MCF 10A (cell line): ENCODE data around the gene WASHC4. TPM values are rescaled to one million over a fixed set of nuclear protein-coding genes. Genes with fewer than 3 reads are reported as not detected.

Source experiments
- BruUV-seq: library from RNA; stranded (reverse); fragments of 400-500 nt; replicated peaks from 2 replicates; lab custom pipeline; 2021; lab: Mats Ljungman, UMichigan
- CTCF ChIA-PET: fragments of 300-600 bp; sonication (Branson Sonifier 250); formaldehyde crosslinking; extraction: SDS; loops from one replicate; lab custom pipeline; 2021; ENCODE audit warnings: antibody characterized with exemption, inconsistent platforms; lab: Yijun Ruan, JAX
- POLR2A ChIA-PET: fragments of 300-600, 350-650 bp; sonication (Branson Sonifier 250); formaldehyde crosslinking; extraction: SDS; loops from one replicate; lab custom pipeline; 2020; ENCODE audit warnings: antibody characterized with exemption, inconsistent platforms; lab: Yijun Ruan, JAX
- DNase-seq: peaks from one replicate; pipeline ENCODE4 v3.0.0-alpha.2; 2018; ENCODE audit not compliant: unreplicated experiment
- H3K27ac Mint-ChIP-seq: one replicate; pipeline ENCODE4 v1.8.0; 2022; ENCODE audit warnings: mild to moderate bottlenecking, low read depth, mixed read lengths; ENCODE audit not compliant: unreplicated experiment
- H3K27me3 Mint-ChIP-seq: one replicate; pipeline ENCODE4 v1.8.0; 2022; ENCODE audit warnings: mixed read lengths; ENCODE audit not compliant: insufficient read depth, unreplicated experiment
- H3K36me3 Mint-ChIP-seq: one replicate; pipeline ENCODE4 v1.8.0; 2022; ENCODE audit warnings: mild to moderate bottlenecking, moderate library complexity, mixed read lengths; ENCODE audit not compliant: insufficient read depth, unreplicated experiment
- H3K4me1 Mint-ChIP-seq: one replicate; pipeline ENCODE4 v1.8.0; 2022; ENCODE audit warnings: mixed read lengths; ENCODE audit not compliant: insufficient read depth, unreplicated experiment
- H3K4me3 Mint-ChIP-seq: one replicate; pipeline ENCODE4 v1.8.0; 2022; ENCODE audit warnings: mild to moderate bottlenecking, moderate library complexity, mixed read lengths; ENCODE audit not compliant: unreplicated experiment
- H3K9me3 Mint-ChIP-seq: one replicate; pipeline ENCODE4 v1.8.0; 2022; ENCODE audit warnings: mixed read lengths; ENCODE audit not compliant: unreplicated experiment
- intact Hi-C: fragments of 100-400 bp; cut with micrococcal nuclease; formaldehyde crosslinking; loops from 2 replicates; pipeline ENCODE4 v1.14.1; 2022
- total RNA-seq: library from RNA; stranded (reverse); gene quantifications from 2 replicates; pipeline ENCODE4 v1.2.3, GENCODE V29; 2022
- TF ChIP-seq, protein P1 (sequence below): fragments of 200-600 bp; IDR thresholded peaks from one replicate; pipeline ENCODE4 v1.8.0; 2022; ENCODE audit warnings: antibody characterized with exemption, mild to moderate bottlenecking; ENCODE audit not compliant: unreplicated experiment

Gene WASHC4
- total RNA-seq, 1 experiment from 2014 or later, result 44.5 TPM

DNA sequence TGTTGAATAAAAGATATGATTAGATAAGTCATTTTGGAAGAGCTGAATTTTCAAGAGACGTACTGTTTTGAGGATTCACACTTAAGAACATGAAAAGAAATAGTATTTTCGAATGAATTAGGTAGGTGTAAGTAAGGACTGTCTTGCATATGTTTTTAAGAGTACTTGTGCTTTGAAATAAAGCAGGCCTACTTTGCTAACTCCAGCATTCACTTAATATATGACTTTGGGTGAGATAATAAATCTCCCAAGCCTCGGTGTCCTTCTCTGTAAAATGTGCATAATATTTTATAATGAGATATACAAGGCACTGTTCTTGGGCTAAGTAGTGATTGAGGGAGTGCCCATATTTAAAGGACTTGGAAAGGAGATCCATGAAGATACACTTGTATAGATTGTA, 54.6 kb downstream of the WASHC4 start:
- CTCF ChIA-PET, result interaction anchor here (1.4 to 1.9 kb wide), 2 partner anchors 9 to 222 kb away, joined by 3 to 13 read pairs; no protein-coding TSS in a partner anchor
- intact Hi-C loops, result loop anchor here (10.0 kb wide), 1 partner anchor 223 kb away; no protein-coding TSS in a partner anchor
- H3K9me3 Mint-ChIP-seq, result no peaks in the 10 kb centered on the region
- no TSS peak for BruUV-seq
- no peak overlapping the region for H3K4me3 Mint-ChIP-seq
- TF ChIP-seq, protein P1, sequence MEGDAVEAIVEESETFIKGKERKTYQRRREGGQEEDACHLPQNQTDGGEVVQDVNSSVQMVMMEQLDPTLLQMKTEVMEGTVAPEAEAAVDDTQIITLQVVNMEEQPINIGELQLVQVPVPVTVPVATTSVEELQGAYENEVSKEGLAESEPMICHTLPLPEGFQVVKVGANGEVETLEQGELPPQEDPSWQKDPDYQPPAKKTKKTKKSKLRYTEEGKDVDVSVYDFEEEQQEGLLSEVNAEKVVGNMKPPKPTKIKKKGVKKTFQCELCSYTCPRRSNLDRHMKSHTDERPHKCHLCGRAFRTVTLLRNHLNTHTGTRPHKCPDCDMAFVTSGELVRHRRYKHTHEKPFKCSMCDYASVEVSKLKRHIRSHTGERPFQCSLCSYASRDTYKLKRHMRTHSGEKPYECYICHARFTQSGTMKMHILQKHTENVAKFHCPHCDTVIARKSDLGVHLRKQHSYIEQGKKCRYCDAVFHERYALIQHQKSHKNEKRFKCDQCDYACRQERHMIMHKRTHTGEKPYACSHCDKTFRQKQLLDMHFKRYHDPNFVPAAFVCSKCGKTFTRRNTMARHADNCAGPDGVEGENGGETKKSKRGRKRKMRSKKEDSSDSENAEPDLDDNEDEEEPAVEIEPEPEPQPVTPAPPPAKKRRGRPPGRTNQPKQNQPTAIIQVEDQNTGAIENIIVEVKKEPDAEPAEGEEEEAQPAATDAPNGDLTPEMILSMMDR, result no peak
- H3K4me1 Mint-ChIP-seq, result no peaks in the 10 kb centered on the region
- peaks cover 81% of the 10 kb centered on the region for H3K36me3 Mint-ChIP-seq
- POLR2A ChIA-PET, result interaction anchor here (1.0 to 1.5 kb wide), 3 partner anchors 9 to 13 kb away, joined by 3 read pairs; no protein-coding TSS in a partner anchor
- DNase-seq, result no peak
- no peaks in the 10 kb centered on the region for H3K27me3 Mint-ChIP-seq
- H3K27ac Mint-ChIP-seq, result no peak overlapping the region

DNA sequence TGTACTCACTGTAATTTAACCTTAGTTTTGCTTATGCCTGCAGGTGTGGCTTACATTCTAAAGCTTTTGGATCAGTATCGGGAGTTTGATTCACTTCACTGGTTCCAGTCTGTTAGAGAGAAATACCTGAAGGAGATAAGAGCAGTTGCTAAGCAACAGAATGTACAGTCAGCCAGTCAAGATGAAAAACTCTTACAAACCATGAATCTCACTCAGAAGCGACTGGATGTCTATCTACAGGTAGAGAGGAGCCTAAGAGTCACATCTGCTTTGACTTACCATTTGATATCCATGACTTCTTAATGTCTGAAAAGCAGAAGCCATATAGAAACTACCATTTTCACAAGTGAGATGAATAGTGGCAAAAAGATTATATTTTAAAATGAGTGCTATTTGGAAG, 56.5 kb downstream of the WASHC4 start:
- no peaks in the 10 kb centered on the region for H3K4me1 Mint-ChIP-seq
- no peak overlapping the region for H3K4me3 Mint-ChIP-seq
- TF ChIP-seq, protein P1, result no peak
- no peaks in the 10 kb centered on the region for H3K9me3 Mint-ChIP-seq
- H3K36me3 Mint-ChIP-seq, result peaks cover 74% of the 10 kb centered on the region
- H3K27me3 Mint-ChIP-seq, result no peaks in the 10 kb centered on the region
- ChIA-PET CTCF (interaction anchor here (0.7 kb wide), 2 partner anchors 17 to 1187 kb away, joined by 3 to 4 read pairs; no protein-coding TSS in a partner anchor), POLR2A (interaction anchor here (0.9 to 1.7 kb wide), 2 partner anchors 20 to 56 kb away, joined by 4 to 5 read pairs; partner anchors contain the start of gene WASHC4)
- BruUV-seq, result no TSS peak
- H3K27ac Mint-ChIP-seq, result no peak overlapping the region
- intact Hi-C loops, result loop anchor here (10.0 kb wide), 1 partner anchor 221 kb away; no protein-coding TSS in a partner anchor
- no peak for DNase-seq

GRCh38 chr12:105166736-105167135, 59.2 kb downstream of the WASHC4 start:
- intact Hi-C loops, result loop anchor here (10.0 kb wide), 1 partner anchor 218 kb away; no protein-coding TSS in a partner anchor
- no peak overlapping the region for H3K27ac Mint-ChIP-seq
- DNase-seq, result no peak
- ChIA-PET CTCF (interaction anchor here (1.3 kb wide), 1 partner anchor 216 kb away, joined by 3 read pairs; no protein-coding TSS in a partner anchor), POLR2A (interaction anchor here (1.2 kb wide), 1 partner anchor 17 kb away, joined by 4 read pairs; no protein-coding TSS in a partner anchor)
- H3K4me3 Mint-ChIP-seq, result no peak overlapping the region
- no peaks in the 10 kb centered on the region for H3K4me1 Mint-ChIP-seq
- H3K9me3 Mint-ChIP-seq, result no peaks in the 10 kb centered on the region
- H3K27me3 Mint-ChIP-seq, result no peaks in the 10 kb centered on the region
- peaks cover 80% of the 10 kb centered on the region for H3K36me3 Mint-ChIP-seq
- BruUV-seq, result no TSS peak
- TF ChIP-seq, protein P1, result no peak

GRCh38 chr12:105167346-105167745, 59.8 kb downstream of the WASHC4 start:
- intact Hi-C loops, result loop anchor here (10.0 kb wide), 1 partner anchor 217 kb away; no protein-coding TSS in a partner anchor
- H3K27ac Mint-ChIP-seq, result no peak overlapping the region
- TF ChIP-seq, protein P1, result no peak
- H3K4me1 Mint-ChIP-seq, result no peaks in the 10 kb centered on the region
- no peak for DNase-seq
- no peaks in the 10 kb centered on the region for H3K27me3 Mint-ChIP-seq
- BruUV-seq, result no TSS peak
- no peak overlapping the region for H3K4me3 Mint-ChIP-seq
- no peaks in the 10 kb centered on the region for H3K9me3 Mint-ChIP-seq
- POLR2A ChIA-PET, result interaction anchor here (1.2 kb wide), 1 partner anchor 17 kb away, joined by 4 read pairs; no protein-coding TSS in a partner anchor
- CTCF ChIA-PET, result no interaction called here
- H3K36me3 Mint-ChIP-seq, result peaks cover 77% of the 10 kb centered on the region
